Measurements from ENCODE around the gene CHRM5.

Gene CHRM5

GRCh38 chr15:34010921-34011320 is 42.6 kb downstream of the CHRM5 start:
- H3K27me3 ChIP-seq (ENCODE audit: control insufficient read depth in 3 of 3, insufficient read depth in 3 of 3, low read depth in 1 of 3, low read length in 3 of 3): no peaks in the 10 kb centered on the region
- H3K9me3 ChIP-seq (replicated peaks in 1 of 2; ENCODE audit: control insufficient read depth in 2 of 2, insufficient read depth in 1 of 2, low read depth in 1 of 2, low read length in 2 of 2): no peaks in the 10 kb centered on the region
- H2BK12ac ChIP-seq (ENCODE audit: low read length): no peak overlapping the region
- H3K4me2 ChIP-seq (ENCODE audit: insufficient read depth, low read length, poor library complexity, severe bottlenecking): no peak overlapping the region
- no peak overlapping the region for H3K9ac ChIP-seq (ENCODE audit: low read depth, low read length, poor library complexity)
- no peak overlapping the region for H3K27ac ChIP-seq (replicated peaks; ENCODE audit: low read length)
- H3K4ac ChIP-seq (ENCODE audit: low read length): no peak overlapping the region
- H2BK15ac ChIP-seq (ENCODE audit: low read length): no peak overlapping the region
- no peak overlapping the region for H3K18ac ChIP-seq (ENCODE audit: low read length)
- 100% methylated on average over 1 of the region's 5 CpGs; no CpG with 5 or more reads in 1 of the 2 donors for WGBS, 2 donors (ENCODE audit: extremely low coverage in 2 of 2, insufficient read length in 2 of 2, insufficient replicate concordance in 1 of 2)
- H2AFZ ChIP-seq (ENCODE audit: low read length): no peak overlapping the region
- H2BK5ac ChIP-seq (ENCODE audit: low read length): no peak overlapping the region
- peaks cover 0 to 5% of the 10 kb centered on the region in 2 donors for H3K4me1 ChIP-seq (ENCODE audit: control insufficient read depth in 2 of 2, insufficient read depth in 1 of 2, low read depth in 1 of 2, low read length in 2 of 2)
- H3K14ac ChIP-seq (ENCODE audit: low read length): no peak overlapping the region
- no peak overlapping the region for H2BK120ac ChIP-seq (ENCODE audit: low read depth, low read length)
- no peak overlapping the region for H4K91ac ChIP-seq (ENCODE audit: low read depth, low read length, poor library complexity)
- H3K36me3 ChIP-seq (replicated peaks in 1 of 2; ENCODE audit: control insufficient read depth in 2 of 2, insufficient read depth in 2 of 2, low read length in 2 of 2): peaks cover 0 to 2% of the 10 kb centered on the region in 2 donors
- H3K79me1 ChIP-seq (ENCODE audit: low read depth, low read length): no peaks in the 10 kb centered on the region
- no peak overlapping the region for H4K8ac ChIP-seq (ENCODE audit: low read depth, low read length)
- DNase-seq (ENCODE audit: low spot score): no peak
- no peak overlapping the region for H2AK5ac ChIP-seq (ENCODE audit: low read depth, low read length)
- H3K23ac ChIP-seq (ENCODE audit: low read depth, low read length, poor library complexity): no peak overlapping the region
- H3K4me3 ChIP-seq (ENCODE audit: low read length in 2 of 2): no peak overlapping the region

DNA sequence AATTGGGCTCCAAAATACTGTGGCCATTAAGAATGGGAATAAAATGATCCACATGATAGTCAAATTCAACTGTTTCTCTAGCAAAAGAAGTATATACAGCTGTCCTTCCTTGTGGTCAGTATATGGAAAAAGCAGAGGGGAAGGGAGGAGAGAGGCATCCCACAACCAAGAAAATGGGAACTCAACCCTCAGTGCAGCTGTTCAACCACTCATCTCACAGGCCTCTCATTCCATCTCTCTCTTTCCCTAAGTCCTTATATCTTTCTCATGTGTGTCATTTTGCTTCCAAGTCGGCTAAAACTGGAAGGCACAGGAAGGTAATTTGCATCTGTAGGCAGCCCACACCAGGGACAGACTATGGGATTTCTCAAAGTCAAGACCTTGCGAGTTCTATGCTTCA is 43.2 kb downstream of the CHRM5 start:
- no peak overlapping the region for H3K27ac ChIP-seq (replicated peaks; ENCODE audit: low read length)
- peak overlapping the region; percentile 67 for H2AFZ ChIP-seq (ENCODE audit: low read length)
- WGBS, 2 donors (ENCODE audit: extremely low coverage in 2 of 2, insufficient read length in 2 of 2, insufficient replicate concordance in 1 of 2): no CpG with 5 or more reads among the region's 2 CpGs
- DNase-seq (ENCODE audit: low spot score): no peak
- no peak overlapping the region for H3K14ac ChIP-seq (ENCODE audit: low read length)
- no peak overlapping the region for H2BK15ac ChIP-seq (ENCODE audit: low read length)
- no peaks in the 10 kb centered on the region for H3K27me3 ChIP-seq (ENCODE audit: control insufficient read depth in 3 of 3, insufficient read depth in 3 of 3, low read depth in 1 of 3, low read length in 3 of 3)
- H2BK120ac ChIP-seq (ENCODE audit: low read depth, low read length): no peak overlapping the region
- H3K23ac ChIP-seq (ENCODE audit: low read depth, low read length, poor library complexity): no peak overlapping the region
- H2AK5ac ChIP-seq (ENCODE audit: low read depth, low read length): no peak overlapping the region
- H2BK12ac ChIP-seq (ENCODE audit: low read length): no peak overlapping the region
- no peak overlapping the region for H3K4me3 ChIP-seq (ENCODE audit: low read length in 2 of 2)
- H3K9me3 ChIP-seq (replicated peaks in 1 of 2; ENCODE audit: control insufficient read depth in 2 of 2, insufficient read depth in 1 of 2, low read depth in 1 of 2, low read length in 2 of 2): no peaks in the 10 kb centered on the region
- no peak overlapping the region for H3K4me2 ChIP-seq (ENCODE audit: insufficient read depth, low read length, poor library complexity, severe bottlenecking)
- no peaks in the 10 kb centered on the region for H3K79me1 ChIP-seq (ENCODE audit: low read depth, low read length)
- no peak overlapping the region for H3K4ac ChIP-seq (ENCODE audit: low read length)
- peaks cover 0 to 2% of the 10 kb centered on the region in 2 donors for H3K36me3 ChIP-seq (replicated peaks in 1 of 2; ENCODE audit: control insufficient read depth in 2 of 2, insufficient read depth in 2 of 2, low read length in 2 of 2)
- no peak overlapping the region for H4K91ac ChIP-seq (ENCODE audit: low read depth, low read length, poor library complexity)
- H4K8ac ChIP-seq (ENCODE audit: low read depth, low read length): no peak overlapping the region
- no peak overlapping the region for H3K18ac ChIP-seq (ENCODE audit: low read length)
- peaks cover 0 to 5% of the 10 kb centered on the region in 2 donors for H3K4me1 ChIP-seq (ENCODE audit: control insufficient read depth in 2 of 2, insufficient read depth in 1 of 2, low read depth in 1 of 2, low read length in 2 of 2)
- no peak overlapping the region for H3K9ac ChIP-seq (ENCODE audit: low read depth, low read length, poor library complexity)
- H2BK5ac ChIP-seq (ENCODE audit: low read length): no peak overlapping the region

- no peak overlapping the region for H2BK15ac ChIP-seq (ENCODE audit: low read length)
- no peak overlapping the region for H3K18ac ChIP-seq (ENCODE audit: low read length)
- H2AK5ac ChIP-seq (ENCODE audit: low read depth, low read length): no peak overlapping the region
- H4K91ac ChIP-seq (ENCODE audit: low read depth, low read length, poor library complexity): no peak overlapping the region
- no peak overlapping the region for H4K8ac ChIP-seq (ENCODE audit: low read depth, low read length)
- H2BK5ac ChIP-seq (ENCODE audit: low read length): no peak overlapping the region
- H2AFZ ChIP-seq (ENCODE audit: low read length): no peak overlapping the region
- no peak overlapping the region for H3K4ac ChIP-seq (ENCODE audit: low read length)
- H3K27me3 ChIP-seq (ENCODE audit: control insufficient read depth in 3 of 3, insufficient read depth in 3 of 3, low read depth in 1 of 3, low read length in 3 of 3): no peaks in the 10 kb centered on the region
- DNase-seq (ENCODE audit: low spot score): no peak
- H3K23ac ChIP-seq (ENCODE audit: low read depth, low read length, poor library complexity): no peak overlapping the region
- H3K4me3 ChIP-seq (ENCODE audit: low read length in 2 of 2): no peak overlapping the region
- no peak overlapping the region for H3K14ac ChIP-seq (ENCODE audit: low read length)
- no peak overlapping the region for H3K9ac ChIP-seq (ENCODE audit: low read depth, low read length, poor library complexity)
- no peaks in the 10 kb centered on the region for H3K79me1 ChIP-seq (ENCODE audit: low read depth, low read length)
- no CpG with 5 or more reads among the region's 4 CpGs for WGBS, 2 donors (ENCODE audit: extremely low coverage in 2 of 2, insufficient read length in 2 of 2, insufficient replicate concordance in 1 of 2)
- peaks cover 0 to 2% of the 10 kb centered on the region in 2 donors for H3K36me3 ChIP-seq (replicated peaks in 1 of 2; ENCODE audit: control insufficient read depth in 2 of 2, insufficient read depth in 2 of 2, low read length in 2 of 2)
- H2BK12ac ChIP-seq (ENCODE audit: low read length): no peak overlapping the region
- peaks cover 0 to 5% of the 10 kb centered on the region in 2 donors for H3K4me1 ChIP-seq (ENCODE audit: control insufficient read depth in 2 of 2, insufficient read depth in 1 of 2, low read depth in 1 of 2, low read length in 2 of 2)
- no peaks in the 10 kb centered on the region for H3K9me3 ChIP-seq (replicated peaks in 1 of 2; ENCODE audit: control insufficient read depth in 2 of 2, insufficient read depth in 1 of 2, low read depth in 1 of 2, low read length in 2 of 2)
- no peak overlapping the region for H3K27ac ChIP-seq (replicated peaks; ENCODE audit: low read length)
- H2BK120ac ChIP-seq (ENCODE audit: low read depth, low read length): no peak overlapping the region
- no peak overlapping the region for H3K4me2 ChIP-seq (ENCODE audit: insufficient read depth, low read length, poor library complexity, severe bottlenecking)
These were observed 44.2 kb downstream of the CHRM5 start for GRCh38 chr15:34012461-34013028.

- H3K4me2 ChIP-seq (ENCODE audit: insufficient read depth, low read length, poor library complexity, severe bottlenecking): no peak overlapping the region
- peaks cover 0 to 2% of the 10 kb centered on the region in 2 donors for H3K36me3 ChIP-seq (replicated peaks in 1 of 2; ENCODE audit: control insufficient read depth in 2 of 2, insufficient read depth in 2 of 2, low read length in 2 of 2)
- no peaks in the 10 kb centered on the region for H3K27me3 ChIP-seq (ENCODE audit: control insufficient read depth in 3 of 3, insufficient read depth in 3 of 3, low read depth in 1 of 3, low read length in 3 of 3)
- H2BK12ac ChIP-seq (ENCODE audit: low read length): no peak overlapping the region
- no peaks in the 10 kb centered on the region for H3K9me3 ChIP-seq (replicated peaks in 1 of 2; ENCODE audit: control insufficient read depth in 2 of 2, insufficient read depth in 1 of 2, low read depth in 1 of 2, low read length in 2 of 2)
- no peak overlapping the region for H2BK5ac ChIP-seq (ENCODE audit: low read length)
- no peak overlapping the region for H2BK15ac ChIP-seq (ENCODE audit: low read length)
- no peak overlapping the region for H3K4me3 ChIP-seq (ENCODE audit: low read length in 2 of 2)
- H3K27ac ChIP-seq (replicated peaks; ENCODE audit: low read length): no peak overlapping the region
- no peak overlapping the region for H3K14ac ChIP-seq (ENCODE audit: low read length)
- no peaks in the 10 kb centered on the region for H3K79me1 ChIP-seq (ENCODE audit: low read depth, low read length)
- H2BK120ac ChIP-seq (ENCODE audit: low read depth, low read length): no peak overlapping the region
- no CpG with 5 or more reads among the region's 9 CpGs for WGBS, 2 donors (ENCODE audit: extremely low coverage in 2 of 2, insufficient read length in 2 of 2, insufficient replicate concordance in 1 of 2)
- H3K18ac ChIP-seq (ENCODE audit: low read length): peak overlapping the region; percentile 18
- no peak overlapping the region for H3K4ac ChIP-seq (ENCODE audit: low read length)
- no peak overlapping the region for H2AFZ ChIP-seq (ENCODE audit: low read length)
- H4K8ac ChIP-seq (ENCODE audit: low read depth, low read length): no peak overlapping the region
- no peak overlapping the region for H3K9ac ChIP-seq (ENCODE audit: low read depth, low read length, poor library complexity)
- no peak overlapping the region for H3K23ac ChIP-seq (ENCODE audit: low read depth, low read length, poor library complexity)
- DNase-seq (ENCODE audit: low spot score): no peak
- H3K4me1 ChIP-seq (ENCODE audit: control insufficient read depth in 2 of 2, insufficient read depth in 1 of 2, low read depth in 1 of 2, low read length in 2 of 2): peaks cover 0 to 5% of the 10 kb centered on the region in 2 donors
- no peak overlapping the region for H2AK5ac ChIP-seq (ENCODE audit: low read depth, low read length)
- no peak overlapping the region for H4K91ac ChIP-seq (ENCODE audit: low read depth, low read length, poor library complexity)
These were observed 45.4 kb downstream of the CHRM5 start for GRCh38 chr15:34013746-34014145.
